Transverse colon (tissue), 4 donors: Measurements from ENCODE around the gene CNTNAP2. TPM values are rescaled to one million over a fixed set of nuclear protein-coding genes. Genes with fewer than 3 reads are reported as not detected.

Source experiments
- DNase-seq: peaks from one replicate; pipeline ENCODE4 v3.0.0-alpha.2; 2019
- H3K27ac ChIP-seq, 4 donors: fragments of 200-600 bp; sonication (generic); 2 replicates each; pipeline ENCODE4 v1.5.1; 2016 to 2018; ENCODE audit warnings: inconsistent platforms in 4 of 4
- H3K27me3 ChIP-seq: fragments of 200-600 bp; sonication (generic); 2 replicates; pipeline ENCODE4 v1.5.1; 2017; ENCODE audit warnings: inconsistent platforms
- H3K36me3 ChIP-seq, 4 donors: fragments of 200-600 bp; sonication (generic); 2 replicates each; pipeline ENCODE4 v1.5.1; 2017 to 2019; ENCODE audit warnings: inconsistent platforms in 4 of 4
- H3K4me1 ChIP-seq, 4 donors: fragments of 200-600 bp; sonication (generic); 2 replicates each; pipeline ENCODE4 v1.5.1; 2017 to 2020; ENCODE audit warnings: inconsistent platforms in 4 of 4
- H3K4me3 ChIP-seq, 4 donors: fragments of 200-600 bp; sonication (generic); 1 replicate in 1 of 4; 2 replicates in 3 of 4; pipeline versions ENCODE4 v1.5.1 to v1.6.1; 2017 to 2019; ENCODE audit warnings: inconsistent platforms in 4 of 4
- H3K9me3 ChIP-seq, 2 donors: fragments of 200-600 bp; sonication (generic); 2 replicates each; pipeline ENCODE4 v1.5.1; 2017 to 2019; ENCODE audit warnings: inconsistent platforms in 2 of 2
- CTCF ChIP-seq, 5 experiments: fragments of 200-600 bp in 3 of 5; fragments of 450-650 bp in 2 of 5; sonication (generic) in 3 of 5; IDR thresholded peaks; 1 replicate in 2 of 5; 2 replicates in 3 of 5; pipeline ENCODE4 v1.5.1; 2016 to 2017; ENCODE audit warnings: antibody characterized with exemption in 5 of 5, inconsistent platforms in 3 of 5, mild to moderate bottlenecking in 2 of 5, moderate library complexity in 1 of 5
- EP300 ChIP-seq: sonication (generic); formaldehyde crosslinking; IDR thresholded peaks from one replicate; pipeline ENCODE4 v1.6.1; 2017; ENCODE audit warnings: antibody characterized with exemption, low read depth
- POLR2A ChIP-seq: fragments of 450-650 bp; IDR thresholded peaks from one replicate; pipeline ENCODE4 v1.6.1; 2016; ENCODE audit warnings: antibody characterized with exemption, mild to moderate bottlenecking, moderate library complexity
- POLR2AphosphoS5 ChIP-seq, 3 donors: sonication (generic); formaldehyde crosslinking; IDR thresholded peaks; one replicate each; pipeline ENCODE4 v1.6.1; 2016; ENCODE audit warnings: antibody characterized with exemption in 3 of 3
- WGBS, 2 donors: methylation state at CpG; one replicate each; pipeline ENCODE4 v1.1.5; 2018; ENCODE audit warnings: low coverage in 1 of 2; 5-methylcytosine and 5-hydroxymethylcytosine counted together
- in situ Hi-C, 4 donors: fragments of 200-750 bp; cut with MboI; loops; one replicate each; pipeline versions ENCODE4 v1.15.0 to v1.15.1; 2017; ENCODE audit warnings: low sequenced_read_pairs in 3 of 4, low pct_ligation_motif_present in 1 of 4, low pct_unique_long_range_greater_than_20kb in 1 of 4
- intact Hi-C: fragments of 100-400 bp; cut with DNase I; formaldehyde crosslinking; loops from one replicate; pipeline ENCODE4 v1.15.1; 2023; ENCODE audit warnings: low total_unique reads
- total RNA-seq, 4 donors: library from RNA; depleted of rRNA; stranded (reverse); fragments of >200 nt; gene quantifications; one replicate each; pipeline ENCODE4 v1.1.0, GENCODE V29; 2016

The CNTNAP2 gene
- total RNA-seq, 4 donors from 2014 or later, result 0.60 to 2.9 (median 2.4) TPM

- WGBS, 2 donors, result 43 to 64% methylated on average over 1 of the region's 1 CpG
- Histone ChIP-seq H3K36me3 (no peaks in the 10 kb centered on the region), H3K9me3 (no peaks in the 10 kb centered on the region), H3K4me1 (no peaks in the 10 kb centered on the region), H3K4me3 (no peak overlapping the region), H3K27ac (no peak overlapping the region), H3K27me3 (no peaks in the 10 kb centered on the region)
- in situ Hi-C loops, result no loop called here
- DNase-seq, result no peak
- intact Hi-C loops, result no loop called here
- TF ChIP-seq POLR2A, result no peak
- TF ChIP-seq POLR2AphosphoS5 (IDR thresholded peaks at IDR 0.05), result no peak
- no peak for TF ChIP-seq EP300
- TF ChIP-seq CTCF (IDR thresholded peaks at IDR 0.05), result no peak
Measured at GRCh38 chr7:147296986-147297385, 1180.4 kb downstream of the CNTNAP2 start.

- 25 to 27% methylated on average over 1 of the region's 1 CpG for WGBS, 2 donors
- intact Hi-C loops (no loop called here), in situ Hi-C loops (no loop called here)
- Histone ChIP-seq H3K36me3 (no peaks in the 10 kb centered on the region), H3K9me3 (no peaks in the 10 kb centered on the region), H3K4me3 (no peak overlapping the region), H3K27ac (no peak overlapping the region), H3K27me3 (no peaks in the 10 kb centered on the region), H3K4me1 (no peaks in the 10 kb centered on the region)
- TF ChIP-seq EP300, result no peak
- TF ChIP-seq POLR2AphosphoS5 (IDR thresholded peaks at IDR 0.05), result no peak
- TF ChIP-seq POLR2A, result no peak
- no peak for TF ChIP-seq CTCF (IDR thresholded peaks at IDR 0.05)
- DNase-seq, result no peak
Measured at GRCh38 chr7:147298611-147299043, 1182.0 kb downstream of the CNTNAP2 start.

GRCh38 chr7:147300293-147300692 lies 1183.7 kb downstream of the CNTNAP2 start:
- Histone ChIP-seq H3K27me3 (no peaks in the 10 kb centered on the region), H3K4me1 (no peaks in the 10 kb centered on the region), H3K27ac (no peak overlapping the region), H3K4me3 (no peak overlapping the region), H3K36me3 (no peaks in the 10 kb centered on the region), H3K9me3 (no peaks in the 10 kb centered on the region)
- intact Hi-C loops, result no loop called here
- no peak for DNase-seq
- in situ Hi-C loops, result no loop called here
- TF ChIP-seq POLR2A (no peak), POLR2AphosphoS5 (IDR thresholded peaks at IDR 0.05) (no peak), CTCF (IDR thresholded peaks at IDR 0.05) (no peak)
- 64 to 66% methylated on average over 1 of the region's 1 CpG for WGBS, 2 donors

GRCh38 chr7:147304376-147304775 lies 1187.8 kb downstream of the CNTNAP2 start:
- Histone ChIP-seq H3K4me1 (no peaks in the 10 kb centered on the region), H3K4me3 (no peak overlapping the region), H3K36me3 (no peaks in the 10 kb centered on the region), H3K9me3 (no peaks in the 10 kb centered on the region), H3K27ac (no peak overlapping the region), H3K27me3 (no peaks in the 10 kb centered on the region)
- DNase-seq, result no peak
- 90 to 96% methylated on average over 2 of the region's 2 CpGs for WGBS, 2 donors
- intact Hi-C loops, result no loop called here
- in situ Hi-C loops, result no loop called here
- TF ChIP-seq POLR2A (no peak), POLR2AphosphoS5 (IDR thresholded peaks at IDR 0.05) (no peak), EP300 (no peak), CTCF (IDR thresholded peaks at IDR 0.05) (no peak)
